ENCODE data around the gene NALF2.

NALF2 gene

DNA sequence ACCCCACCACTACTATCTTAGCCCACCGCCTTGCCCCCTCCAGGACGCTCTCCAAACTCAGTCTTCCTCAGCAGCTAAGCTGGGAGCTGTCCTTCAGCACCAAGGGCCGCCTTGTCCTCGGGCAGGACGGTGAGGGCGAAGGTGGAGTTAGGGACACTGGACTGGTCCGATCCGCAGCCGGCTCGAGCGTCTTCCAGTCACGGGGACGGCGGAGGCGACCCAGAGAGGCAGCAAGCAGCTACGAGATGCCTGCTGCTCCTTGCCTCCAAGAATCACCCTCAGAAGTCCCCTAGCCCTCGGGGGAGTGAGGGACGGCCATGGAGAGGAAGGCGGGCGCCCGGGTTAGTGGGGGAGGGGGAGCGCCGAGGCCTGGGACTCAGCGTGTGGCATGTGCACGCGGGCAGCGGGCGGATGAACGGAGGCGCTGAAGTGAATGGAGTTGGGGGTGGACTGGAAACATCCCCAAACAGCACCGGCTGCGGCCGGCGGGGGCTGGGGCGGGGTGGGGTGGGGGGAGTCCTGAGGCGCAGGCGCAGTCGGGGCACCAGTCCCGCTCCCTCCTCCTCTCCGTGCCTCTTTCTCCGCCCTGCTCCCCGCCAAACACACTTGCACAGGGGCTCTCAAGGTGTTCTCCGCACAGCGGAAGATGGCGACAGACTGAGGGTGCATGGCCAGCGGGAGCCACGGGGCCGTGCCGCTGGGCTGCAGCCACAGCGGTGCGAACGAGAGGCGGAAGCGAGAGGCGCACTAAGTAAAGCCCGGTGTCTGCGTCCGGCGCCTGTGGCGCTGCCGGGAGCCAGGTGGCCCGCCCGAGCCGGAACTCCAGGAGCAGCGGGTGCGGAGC is at the start of gene NALF2:
TSS of gene NALF2 (plus strand) at position 545 of the 844 bp plus-strand sequence. CDS start 957 bp downstream, outside the sequence.
- TF ChIP-seq, protein P1, sequence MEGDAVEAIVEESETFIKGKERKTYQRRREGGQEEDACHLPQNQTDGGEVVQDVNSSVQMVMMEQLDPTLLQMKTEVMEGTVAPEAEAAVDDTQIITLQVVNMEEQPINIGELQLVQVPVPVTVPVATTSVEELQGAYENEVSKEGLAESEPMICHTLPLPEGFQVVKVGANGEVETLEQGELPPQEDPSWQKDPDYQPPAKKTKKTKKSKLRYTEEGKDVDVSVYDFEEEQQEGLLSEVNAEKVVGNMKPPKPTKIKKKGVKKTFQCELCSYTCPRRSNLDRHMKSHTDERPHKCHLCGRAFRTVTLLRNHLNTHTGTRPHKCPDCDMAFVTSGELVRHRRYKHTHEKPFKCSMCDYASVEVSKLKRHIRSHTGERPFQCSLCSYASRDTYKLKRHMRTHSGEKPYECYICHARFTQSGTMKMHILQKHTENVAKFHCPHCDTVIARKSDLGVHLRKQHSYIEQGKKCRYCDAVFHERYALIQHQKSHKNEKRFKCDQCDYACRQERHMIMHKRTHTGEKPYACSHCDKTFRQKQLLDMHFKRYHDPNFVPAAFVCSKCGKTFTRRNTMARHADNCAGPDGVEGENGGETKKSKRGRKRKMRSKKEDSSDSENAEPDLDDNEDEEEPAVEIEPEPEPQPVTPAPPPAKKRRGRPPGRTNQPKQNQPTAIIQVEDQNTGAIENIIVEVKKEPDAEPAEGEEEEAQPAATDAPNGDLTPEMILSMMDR (IDR thresholded peaks at IDR 0.05; ENCODE audit: insufficient read depth, missing control alignments), result no peak
- FAIRE-seq (no peak), DNase-seq (ENCODE audit: insufficient read length, low spot score) (no peak)

DNA sequence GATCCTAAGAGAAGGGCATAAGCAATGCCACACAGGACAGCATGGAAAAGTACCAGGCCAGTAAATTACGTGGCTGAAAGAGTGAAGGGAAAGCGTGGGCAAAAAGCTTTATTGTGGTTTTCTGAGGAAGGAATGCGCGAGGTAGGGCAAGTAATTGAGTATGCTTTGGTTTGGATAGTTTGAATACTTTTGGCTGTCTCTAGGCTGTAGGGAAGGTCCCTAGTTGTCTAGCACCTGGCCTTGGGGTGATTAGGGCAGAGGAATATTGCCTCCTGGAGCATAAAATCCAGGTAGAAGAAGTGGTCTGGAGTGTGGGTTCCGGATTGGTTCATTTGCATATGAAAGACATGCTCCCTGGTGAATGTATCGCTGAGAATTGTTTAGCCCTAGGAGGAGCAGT is 46.4 kb upstream of the NALF2 start:
- FAIRE-seq (no peak), DNase-seq (ENCODE audit: insufficient read length, low spot score) (no peak)
- TF ChIP-seq, protein P1 (IDR thresholded peaks at IDR 0.05; ENCODE audit: insufficient read depth, missing control alignments), result no peak

DNA sequence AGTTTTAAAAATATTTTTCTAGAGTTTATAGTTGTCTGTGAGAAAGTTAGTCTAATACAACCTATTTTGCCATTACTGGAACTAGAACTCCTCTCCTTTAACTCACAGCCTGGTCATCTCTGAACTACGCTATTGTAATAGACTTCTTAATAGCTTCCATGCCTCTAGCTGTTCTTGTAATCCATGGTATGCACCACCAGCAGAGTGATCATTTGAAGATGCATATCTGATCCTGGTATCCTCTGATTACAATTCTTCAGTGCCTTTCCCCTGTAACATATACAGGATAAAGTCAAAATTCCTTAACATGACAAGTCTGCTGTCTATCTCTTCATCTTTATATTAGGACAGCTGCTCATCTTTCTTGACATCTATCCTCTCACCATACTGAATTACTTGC is 37.6 kb upstream of the NALF2 start:
- DNase-seq (ENCODE audit: insufficient read length, low spot score) (no peak), FAIRE-seq (no peak)
- TF ChIP-seq, protein P1 (IDR thresholded peaks at IDR 0.05; ENCODE audit: insufficient read depth, missing control alignments), result no peak

DNA sequence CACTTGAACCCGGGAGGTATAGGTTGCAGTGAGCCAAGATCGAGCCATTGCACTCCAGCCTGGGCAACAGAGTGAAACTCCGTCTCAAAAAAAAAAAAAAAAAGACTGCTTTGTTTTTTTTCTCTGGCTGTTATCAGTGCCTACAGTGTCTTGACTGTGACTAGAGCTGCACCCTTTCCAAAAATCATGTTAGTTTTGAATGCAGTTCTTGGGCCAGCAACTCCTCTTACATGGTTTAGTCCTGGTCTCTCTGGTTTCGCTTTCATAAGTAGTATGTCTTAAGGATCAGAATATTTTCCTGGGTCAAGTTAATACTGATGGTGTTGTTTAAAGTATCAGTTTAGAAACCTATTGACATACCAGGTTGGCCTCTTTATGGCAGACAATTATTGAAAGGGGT is 34.2 kb upstream of the NALF2 start:
- no peak for DNase-seq (ENCODE audit: insufficient read length, low spot score)
- no peak for FAIRE-seq
- TF ChIP-seq, protein P1 (IDR thresholded peaks at IDR 0.05; ENCODE audit: insufficient read depth, missing control alignments), result no peak

DNA sequence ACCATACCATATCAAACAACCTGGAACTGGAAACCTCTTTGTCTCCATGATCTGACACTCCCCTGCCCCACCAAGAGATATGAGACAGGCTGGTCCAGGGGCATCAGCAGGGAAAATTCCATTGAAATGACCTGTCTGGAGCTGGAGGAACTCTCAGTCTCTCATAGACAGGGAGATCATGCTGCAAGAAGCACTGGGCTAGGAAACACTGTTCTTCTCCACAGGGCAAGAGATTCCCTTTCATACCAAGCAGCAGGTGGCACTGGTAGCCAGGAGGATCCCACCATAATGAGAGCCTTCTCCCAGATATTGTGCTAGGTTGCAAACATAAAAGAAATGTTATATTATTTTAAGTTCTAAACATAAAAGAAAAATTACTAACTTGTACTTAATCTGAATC is 14.5 kb upstream of the NALF2 start:
- no peak for DNase-seq (ENCODE audit: insufficient read length, low spot score)
- TF ChIP-seq, protein P1 (IDR thresholded peaks at IDR 0.05; ENCODE audit: insufficient read depth, missing control alignments), result no peak
- no peak for FAIRE-seq

DNA sequence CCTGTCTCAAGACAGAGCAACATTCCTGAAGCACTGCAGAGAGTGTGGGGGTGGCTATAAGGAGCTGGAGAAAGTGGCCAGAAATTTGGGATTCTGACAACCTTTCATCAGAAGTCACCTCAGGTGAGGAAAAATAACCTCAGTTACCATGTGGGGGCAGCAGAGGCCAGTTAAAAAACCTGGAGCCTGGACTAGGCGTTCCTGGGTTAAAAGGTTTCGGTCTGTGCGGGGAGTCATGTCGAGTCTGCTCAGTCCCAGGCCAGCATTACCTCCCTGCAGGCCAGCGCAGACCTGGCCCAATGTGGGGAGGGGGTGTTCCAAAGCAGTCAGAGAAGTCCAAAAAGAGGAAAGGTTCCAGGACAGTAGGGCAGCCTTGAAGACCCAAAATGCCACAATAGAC is 10.9 kb upstream of the NALF2 start:
- TF ChIP-seq, protein P1 (IDR thresholded peaks at IDR 0.05; ENCODE audit: insufficient read depth, missing control alignments), result peak; percentile 51
- no peak for FAIRE-seq
- DNase-seq (ENCODE audit: insufficient read length, low spot score), result no peak

DNA sequence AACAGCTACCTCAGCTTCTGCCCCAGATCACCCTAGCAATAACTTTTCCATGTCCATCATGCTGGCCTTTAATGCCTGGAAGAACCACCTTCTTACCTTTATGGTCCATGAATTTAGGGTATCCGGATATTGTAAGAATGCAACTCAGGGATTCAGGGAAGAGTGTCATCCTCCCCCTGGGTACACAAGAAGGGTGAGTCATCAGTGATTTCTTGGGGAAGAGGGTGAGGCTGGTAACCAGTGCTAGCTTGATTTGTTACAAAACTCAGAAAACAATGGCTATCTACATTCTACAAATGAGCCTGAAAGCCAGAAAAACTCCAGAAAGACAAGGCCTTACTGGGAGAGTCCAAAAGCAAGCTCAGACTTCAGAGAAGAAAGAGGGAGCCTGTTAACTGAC is 10.4 kb upstream of the NALF2 start:
- no peak for FAIRE-seq
- TF ChIP-seq, protein P1 (IDR thresholded peaks at IDR 0.05; ENCODE audit: insufficient read depth, missing control alignments), result no peak
- no peak for DNase-seq (ENCODE audit: insufficient read length, low spot score)

Measured in D721Med (cell line).